Vagina (tissue), 2 donors: Measurements from ENCODE around the gene RADIL.

ENCODE experiments used
- POLR2AphosphoS5 ChIP-seq, 2 donors: sonication (generic); formaldehyde crosslinking; IDR thresholded peaks; one replicate each; pipeline ENCODE4 v1.9.0; 2017; ENCODE audit warnings: antibody characterized with exemption in 2 of 2, mild to moderate bottlenecking in 2 of 2, low read depth in 1 of 2; ENCODE audit not compliant: insufficient read depth in 1 of 2
- TF ChIP-seq, protein P1 (sequence below), 3 experiments: fragments of 450-650 bp in 2 of 3; fragments of 200-600 bp in 1 of 3; sonication (generic) in 1 of 3; IDR thresholded peaks; one replicate each; pipeline ENCODE4 v1.5.1; 2017 to 2019; ENCODE audit warnings: antibody characterized with exemption in 3 of 3, mild to moderate bottlenecking in 2 of 3, moderate library complexity in 2 of 3

DNA sequence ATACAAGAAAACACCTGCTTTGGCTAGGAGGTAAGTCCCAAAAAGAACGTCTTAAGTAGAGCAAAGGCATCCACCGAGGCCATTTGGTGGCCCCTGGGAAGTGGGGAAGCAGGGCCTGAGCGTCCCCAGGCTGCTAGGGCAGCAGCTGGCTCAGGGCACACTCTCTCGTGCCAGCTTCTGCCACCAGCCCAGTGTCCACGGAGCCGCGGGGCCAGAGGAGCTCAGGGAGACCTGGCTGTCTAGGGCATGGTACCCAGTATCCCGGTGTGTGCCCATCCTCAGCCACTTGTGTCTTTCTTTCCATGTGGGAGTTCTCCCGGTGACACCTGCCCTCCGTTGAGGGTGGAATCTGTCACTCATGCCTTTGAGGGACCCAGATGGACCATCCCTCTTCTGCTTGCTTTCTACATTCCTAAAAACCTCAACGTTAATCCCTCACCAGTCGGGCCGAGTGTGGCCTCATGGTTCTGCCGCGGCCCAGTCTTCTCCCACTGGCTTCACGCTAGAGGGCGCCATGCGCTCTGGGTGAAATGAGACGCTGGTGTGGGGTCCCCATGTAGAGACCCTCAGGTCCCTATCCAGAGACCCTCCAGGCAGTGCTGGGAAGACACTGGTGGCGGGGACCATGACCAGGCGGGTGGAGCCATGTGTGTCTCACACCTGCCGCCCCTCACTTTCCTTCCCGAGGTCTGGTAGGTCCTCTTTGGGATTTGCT lies 117.6 kb downstream of the RADIL start:
- TF ChIP-seq, protein P1, sequence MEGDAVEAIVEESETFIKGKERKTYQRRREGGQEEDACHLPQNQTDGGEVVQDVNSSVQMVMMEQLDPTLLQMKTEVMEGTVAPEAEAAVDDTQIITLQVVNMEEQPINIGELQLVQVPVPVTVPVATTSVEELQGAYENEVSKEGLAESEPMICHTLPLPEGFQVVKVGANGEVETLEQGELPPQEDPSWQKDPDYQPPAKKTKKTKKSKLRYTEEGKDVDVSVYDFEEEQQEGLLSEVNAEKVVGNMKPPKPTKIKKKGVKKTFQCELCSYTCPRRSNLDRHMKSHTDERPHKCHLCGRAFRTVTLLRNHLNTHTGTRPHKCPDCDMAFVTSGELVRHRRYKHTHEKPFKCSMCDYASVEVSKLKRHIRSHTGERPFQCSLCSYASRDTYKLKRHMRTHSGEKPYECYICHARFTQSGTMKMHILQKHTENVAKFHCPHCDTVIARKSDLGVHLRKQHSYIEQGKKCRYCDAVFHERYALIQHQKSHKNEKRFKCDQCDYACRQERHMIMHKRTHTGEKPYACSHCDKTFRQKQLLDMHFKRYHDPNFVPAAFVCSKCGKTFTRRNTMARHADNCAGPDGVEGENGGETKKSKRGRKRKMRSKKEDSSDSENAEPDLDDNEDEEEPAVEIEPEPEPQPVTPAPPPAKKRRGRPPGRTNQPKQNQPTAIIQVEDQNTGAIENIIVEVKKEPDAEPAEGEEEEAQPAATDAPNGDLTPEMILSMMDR (IDR thresholded peaks at IDR 0.05): no peak
- no peak for TF ChIP-seq POLR2AphosphoS5 (IDR thresholded peaks at IDR 0.05; ENCODE audit: insufficient read depth in 1 of 2, low read depth in 1 of 2)
